NT2/D1 (cell line): Measurements from ENCODE around the gene FAM222B.

Experiments used
- SUZ12 ChIP-seq: IDR thresholded peaks from 2 replicates; pipeline ENCODE4 v1.6.1; 2011; ENCODE audit not compliant: insufficient read length, insufficient read depth; ENCODE audit errors: extremely low read depth
- YY1 ChIP-seq: IDR thresholded peaks from 2 replicates; pipeline ENCODE4 v1.6.1; 2011; ENCODE audit not compliant: insufficient read length, insufficient read depth
- ZNF274 ChIP-seq: IDR thresholded peaks from 2 replicates; pipeline ENCODE4 v1.6.1; 2011; ENCODE audit warnings: mild to moderate bottlenecking, low read depth, low read length

DNA sequence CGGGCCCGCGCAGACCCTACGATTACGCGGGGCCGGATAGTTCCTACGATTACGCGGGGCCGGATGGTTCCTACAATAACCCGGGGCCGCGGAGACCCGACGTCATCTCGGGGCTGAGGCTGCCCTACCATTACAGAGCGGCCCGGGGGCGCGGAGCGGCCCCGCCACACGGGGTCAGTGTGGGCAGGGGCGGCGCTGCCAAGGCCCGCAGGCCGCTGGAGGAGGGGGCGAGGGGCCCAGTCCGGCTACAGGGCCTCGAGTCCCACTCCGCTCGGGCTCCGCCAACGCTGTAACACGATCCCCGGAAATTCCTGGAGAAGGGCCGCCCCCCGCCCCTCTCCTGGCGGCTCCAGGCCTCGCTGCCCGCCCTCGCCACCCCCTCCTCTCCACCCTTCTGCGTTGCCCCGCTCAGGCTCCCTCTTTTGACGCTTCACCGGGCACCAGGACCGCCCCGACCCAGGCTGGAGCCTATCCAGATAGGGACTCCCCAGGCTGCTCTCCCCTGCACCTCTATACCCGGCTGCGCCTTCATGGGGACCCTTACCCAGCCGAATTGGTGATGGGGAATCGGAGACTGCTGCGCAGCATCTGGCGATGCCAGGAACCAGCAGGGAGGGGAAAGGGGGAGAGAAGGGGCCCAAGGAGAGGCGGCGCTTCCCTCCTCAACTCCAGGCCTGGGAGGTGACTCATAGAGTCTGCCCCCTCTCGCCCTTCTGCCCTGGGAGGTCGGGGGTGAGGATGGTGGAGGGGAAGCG lies 124.8 kb downstream of the FAM222B start, which contains the start of gene RAB34:
- no peak for TF ChIP-seq SUZ12
- TF ChIP-seq ZNF274 = no peak
- TF ChIP-seq YY1 = no peak
